Skeletal muscle cell (primary cell): ENCODE measurements around the gene CCL19.
A peak's percentile ranks its signal among the peaks of the same experiment; 100 is the strongest.

Experiments used
- DNase-seq: peaks from one replicate; pipeline ENCODE4 v3.0.0-alpha.2; 2010; ENCODE audit warnings: low read depth
- H3K4me3 ChIP-seq: 2 replicates; pipeline ENCODE4 v1.5.1; 2011; ENCODE audit warnings: low read depth, mild to moderate bottlenecking, control low read depth, low read length, moderate library complexity

CCL19 gene

DNA sequence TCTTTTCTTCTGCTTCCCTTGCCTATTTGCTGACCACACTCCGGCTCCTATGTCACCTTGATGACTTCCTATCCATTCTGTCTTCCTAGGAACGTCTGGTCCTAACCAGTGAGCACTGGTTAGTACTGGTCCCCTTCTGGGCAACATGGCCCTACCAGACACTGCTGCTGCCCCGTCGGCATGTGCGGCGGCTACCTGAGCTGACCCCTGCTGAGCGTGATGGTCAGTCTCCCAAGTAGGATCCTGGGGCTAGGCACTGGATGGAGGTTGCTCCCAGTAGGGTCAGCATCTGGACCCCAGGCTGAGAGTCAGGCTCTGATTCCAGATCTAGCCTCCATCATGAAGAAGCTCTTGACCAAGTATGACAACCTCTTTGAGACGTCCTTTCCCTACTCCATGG lies 42.4 kb downstream of the CCL19 start:
- no peak for DNase-seq
- H3K4me3 ChIP-seq: no peak overlapping the region

DNA sequence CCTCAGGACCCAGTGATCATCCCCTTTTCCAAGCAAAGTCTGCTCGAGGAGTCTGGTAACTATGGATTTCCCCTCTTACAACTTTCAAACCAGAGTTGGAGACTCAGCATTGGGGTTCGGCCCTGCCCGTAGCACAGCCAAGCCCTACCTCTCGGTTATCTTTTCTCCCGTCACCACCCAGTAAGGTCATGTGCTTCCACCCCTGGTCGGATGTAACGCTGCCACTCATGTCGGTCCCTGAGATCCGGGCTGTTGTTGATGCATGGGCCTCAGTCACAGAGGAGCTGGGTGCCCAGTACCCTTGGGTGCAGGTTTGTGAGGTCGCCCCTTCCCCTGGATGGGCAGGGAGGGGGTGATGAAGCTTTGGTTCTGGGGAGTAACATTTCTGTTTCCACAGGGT lies 43.4 kb downstream of the CCL19 start:
- DNase-seq: no peak
- H3K4me3 ChIP-seq: peak overlapping the region; percentile 80

DNA sequence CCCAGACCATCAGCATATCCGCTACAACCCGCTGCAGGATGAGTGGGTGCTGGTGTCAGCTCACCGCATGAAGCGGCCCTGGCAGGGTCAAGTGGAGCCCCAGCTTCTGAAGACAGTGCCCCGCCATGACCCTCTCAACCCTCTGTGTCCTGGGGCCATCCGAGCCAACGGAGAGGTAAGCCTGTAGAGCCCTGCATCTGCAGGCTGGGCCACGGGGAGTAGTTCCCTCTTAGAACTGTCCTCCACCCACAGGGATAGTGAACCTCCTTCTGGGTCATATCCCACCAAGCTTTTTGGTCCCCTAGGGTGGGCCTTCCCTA lies 44.0 kb downstream of the CCL19 start:
- peak overlapping the region; percentile 80 for H3K4me3 ChIP-seq
- DNase-seq: no peak

DNA sequence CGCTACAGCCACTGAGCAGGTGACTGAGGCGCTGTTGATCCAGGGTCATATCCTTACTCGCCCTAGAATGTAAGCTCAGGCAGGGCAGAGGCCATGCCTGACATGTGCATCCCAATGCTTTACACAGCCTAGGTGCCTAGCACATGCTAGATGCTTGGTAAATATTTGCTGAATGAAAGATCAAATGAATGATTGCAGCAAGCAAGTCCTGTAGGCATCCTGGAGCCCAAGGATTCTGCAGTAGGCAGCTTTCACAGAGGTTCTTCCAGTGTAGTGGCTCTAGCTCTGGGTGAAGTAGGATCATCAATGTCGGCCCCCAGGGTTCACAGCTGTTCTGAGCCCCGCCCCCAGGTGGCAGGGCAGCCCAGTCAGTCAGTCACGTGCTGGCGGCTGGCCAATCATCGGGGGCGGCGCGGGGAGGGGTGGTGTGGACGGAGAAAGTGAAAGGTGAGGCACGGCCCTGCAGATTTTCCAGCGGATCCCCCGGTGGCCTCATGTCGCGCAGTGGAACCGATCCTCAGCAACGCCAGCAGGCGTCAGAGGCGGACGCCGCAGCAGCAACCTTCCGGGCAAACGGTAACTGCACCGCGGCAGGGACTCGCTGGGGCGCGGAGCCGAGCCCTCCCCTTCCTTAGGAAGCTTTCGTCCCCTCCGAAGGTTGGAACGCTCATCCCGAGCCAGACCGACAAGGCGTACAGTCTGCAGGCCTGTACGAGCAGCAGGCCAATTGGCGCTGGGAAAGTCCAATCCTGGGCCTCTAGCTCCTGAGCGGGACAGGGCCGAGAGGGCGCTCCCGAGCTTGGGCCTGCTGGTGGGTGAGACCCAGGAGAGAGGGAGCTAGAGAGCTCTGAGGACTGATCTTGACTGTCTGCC lies 44.6 kb downstream of the CCL19 start, which contains the start of gene GALT:
TSS of gene GALT (plus strand) at position 465 of the 873 bp plus-strand sequence. CDS start at position 495, 30 bp downstream.
- H3K4me3 ChIP-seq: peak within 1 kb of the TSS; percentile 80
- peak; percentile 41 for DNase-seq

DNA sequence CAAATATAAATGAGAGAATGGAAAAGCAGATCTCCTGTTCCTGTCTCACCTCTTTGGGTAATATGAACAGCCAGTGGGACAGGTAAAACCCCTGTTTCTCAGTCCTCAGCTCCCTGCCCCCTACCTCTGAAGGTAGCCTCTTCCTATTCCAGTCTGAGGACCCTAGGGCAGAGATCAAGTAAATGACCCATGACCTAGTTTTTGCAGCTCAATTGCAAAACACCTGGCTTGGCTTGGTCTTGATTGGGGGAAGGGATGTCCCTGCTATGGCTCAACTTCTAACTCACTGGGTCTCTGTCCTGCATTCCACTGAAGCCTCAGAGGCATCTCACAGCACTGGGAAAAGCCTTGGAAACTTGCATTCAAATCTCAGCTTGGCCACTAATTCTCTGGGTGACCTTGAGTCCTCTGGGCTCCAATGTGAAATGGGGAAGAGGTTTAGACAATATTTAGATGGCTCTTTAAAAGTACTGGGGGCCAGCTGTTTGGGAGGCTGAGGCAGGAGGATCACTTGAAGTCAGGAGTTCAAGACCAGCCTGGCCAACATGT lies 46.2 kb downstream of the CCL19 start:
- DNase-seq: no peak
- no peak overlapping the region for H3K4me3 ChIP-seq

DNA sequence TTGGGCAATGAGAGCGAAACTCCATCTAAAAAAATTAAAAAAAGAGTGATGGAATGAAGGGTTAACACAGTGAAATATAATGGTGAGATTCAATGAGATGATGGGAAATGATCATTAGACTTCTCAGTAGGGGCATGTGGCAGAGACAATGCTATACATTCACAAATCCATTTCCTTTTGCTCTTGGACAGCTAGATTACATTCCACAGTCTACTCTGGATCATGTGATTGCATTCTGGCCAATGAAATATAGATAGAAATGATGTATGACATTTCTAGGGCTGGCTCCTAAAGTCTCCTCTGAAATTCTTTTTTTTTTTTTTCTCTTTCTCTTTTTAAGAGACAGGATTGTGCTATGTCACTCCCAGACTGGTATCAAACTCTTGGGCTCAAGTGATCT lies 48.4 kb downstream of the CCL19 start:
- no peak overlapping the region for H3K4me3 ChIP-seq
- DNase-seq: no peak
